ENCODE results near the gene HOXB1. TPM values are rescaled to one million over a fixed set of nuclear protein-coding genes. Genes with fewer than 3 reads are reported as not detected.

HOXB1 gene
- total and polyA plus RNA-seq, 2 donors (not counting 3 experiments of a cell fraction or from before 2014, with no cell fraction given), result not detected

GRCh38 chr17:48523010-48523409 is 7.8 kb downstream of the HOXB1 start:
- FAIRE-seq, result no peak
- POLR2A ChIA-PET, result no interaction called here

More at GRCh38 chr17:48523010-48523409, 7.8 kb downstream of the HOXB1 start:
- no peak overlapping the region for H3K9ac ChIP-seq (replicated peaks; ENCODE audit: extremely low read depth, insufficient read depth, low read length)
- TF ChIP-seq GATA2 (IDR thresholded peaks at IDR 0.05; ENCODE audit: insufficient read depth, insufficient read length, low read depth, low read length) (no peak), JUN (IDR thresholded peaks at IDR 0.05; ENCODE audit: borderline replicate concordance, insufficient read depth, insufficient read length, low read depth) (no peak), FOS (IDR thresholded peaks at IDR 0.05; ENCODE audit: borderline replicate concordance, insufficient read depth, low read length) (no peak), MYC (IDR thresholded peaks at IDR 0.05; ENCODE audit: low read depth, low read length) (no peak), POLR2AphosphoS5 (IDR thresholded peaks at IDR 0.05; ENCODE audit: insufficient read depth, low read depth, low read length) (no peak)
- TF ChIP-seq, protein P1, sequence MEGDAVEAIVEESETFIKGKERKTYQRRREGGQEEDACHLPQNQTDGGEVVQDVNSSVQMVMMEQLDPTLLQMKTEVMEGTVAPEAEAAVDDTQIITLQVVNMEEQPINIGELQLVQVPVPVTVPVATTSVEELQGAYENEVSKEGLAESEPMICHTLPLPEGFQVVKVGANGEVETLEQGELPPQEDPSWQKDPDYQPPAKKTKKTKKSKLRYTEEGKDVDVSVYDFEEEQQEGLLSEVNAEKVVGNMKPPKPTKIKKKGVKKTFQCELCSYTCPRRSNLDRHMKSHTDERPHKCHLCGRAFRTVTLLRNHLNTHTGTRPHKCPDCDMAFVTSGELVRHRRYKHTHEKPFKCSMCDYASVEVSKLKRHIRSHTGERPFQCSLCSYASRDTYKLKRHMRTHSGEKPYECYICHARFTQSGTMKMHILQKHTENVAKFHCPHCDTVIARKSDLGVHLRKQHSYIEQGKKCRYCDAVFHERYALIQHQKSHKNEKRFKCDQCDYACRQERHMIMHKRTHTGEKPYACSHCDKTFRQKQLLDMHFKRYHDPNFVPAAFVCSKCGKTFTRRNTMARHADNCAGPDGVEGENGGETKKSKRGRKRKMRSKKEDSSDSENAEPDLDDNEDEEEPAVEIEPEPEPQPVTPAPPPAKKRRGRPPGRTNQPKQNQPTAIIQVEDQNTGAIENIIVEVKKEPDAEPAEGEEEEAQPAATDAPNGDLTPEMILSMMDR (IDR thresholded peaks at IDR 0.05; ENCODE audit: extremely low read depth in 1 of 2, insufficient read depth in 1 of 2, low read depth in 1 of 2, low read length in 2 of 2), result no peak
- TF ChIP-seq, protein P2, sequence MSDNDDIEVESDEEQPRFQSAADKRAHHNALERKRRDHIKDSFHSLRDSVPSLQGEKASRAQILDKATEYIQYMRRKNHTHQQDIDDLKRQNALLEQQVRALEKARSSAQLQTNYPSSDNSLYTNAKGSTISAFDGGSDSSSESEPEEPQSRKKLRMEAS (IDR thresholded peaks at IDR 0.05; ENCODE audit: insufficient read depth, insufficient read length), result no peak
- H3K27me3 ChIP-seq (ENCODE audit: control insufficient read depth in 2 of 2, insufficient read depth in 2 of 2, low read length in 2 of 2), result peaks cover 21 to 28% of the 10 kb centered on the region in 2 experiments
- intact Hi-C loops (cut with micrococcal nuclease) (no loop called here), dilution Hi-C loops (cut with MboI; ENCODE audit: extremely low pct_ligation_motif_present, low sequenced_read_pairs) (no loop called here)
- no peak overlapping the region for H3K4me3 ChIP-seq (replicated peaks in 1 of 3; ENCODE audit: insufficient read depth in 1 of 3, low read depth in 1 of 3, low read length in 3 of 3)
- no peaks in the 10 kb centered on the region for H4K20me1 ChIP-seq (replicated peaks; ENCODE audit: control insufficient read depth, extremely low read depth, insufficient read depth, low read length)
- no TSS peak for BruUV-seq (replicated peaks)
- no peak overlapping the region for H3K4me2 ChIP-seq (ENCODE audit: insufficient read depth, low read length)
- no peak for DNase-seq (ENCODE audit: low read depth, low spot score)
- CTCF ChIA-PET, result interaction anchor here (0.7 to 1.1 kb wide), 4 partner anchors 10 to 66 kb away, joined by 3 to 5 read pairs (median 3); no protein-coding TSS in a partner anchor
- no peak overlapping the region for H3K27ac ChIP-seq (ENCODE audit: insufficient read depth, low read depth, low read length)
- no peak overlapping the region for H2AFZ ChIP-seq (ENCODE audit: low read depth, low read length)
- H3K9me1 ChIP-seq (replicated peaks; ENCODE audit: control insufficient read depth, extremely low read depth, insufficient read depth, low read length), result no peaks in the 10 kb centered on the region
- H3K9me3 ChIP-seq (replicated peaks; ENCODE audit: control insufficient read depth, insufficient read depth, low read length), result no peaks in the 10 kb centered on the region
- H3K79me2 ChIP-seq (ENCODE audit: control insufficient read depth, insufficient read depth, low read length), result no peaks in the 10 kb centered on the region
- H3K36me3 ChIP-seq (ENCODE audit: control insufficient read depth in 2 of 2, extremely low read depth in 1 of 2, insufficient read depth in 2 of 2, low read length in 2 of 2), result no peaks in the 10 kb centered on the region
- no peaks in the 10 kb centered on the region for H3K4me1 ChIP-seq (ENCODE audit: control insufficient read depth, extremely low read depth, insufficient read depth, low read length)
